Stomach smooth muscle (tissue), 2 donors: Measurements from ENCODE around the gene CCDC85C.

ENCODE experiments used
- H3K27ac ChIP-seq: one replicate; pipeline ENCODE4 v1.7.0; 2013; ENCODE audit warnings: mild to moderate bottlenecking, low read length, inconsistent platforms
- H3K27me3 ChIP-seq, 2 donors: one replicate each; pipeline ENCODE4 v1.7.0; 2013; ENCODE audit warnings: low read length in 2 of 2; ENCODE audit not compliant: insufficient read depth in 2 of 2, control insufficient read depth in 1 of 2
- H3K36me3 ChIP-seq, 2 donors: one replicate each; pipeline ENCODE4 v1.7.0; 2013; ENCODE audit warnings: low read length in 2 of 2; ENCODE audit not compliant: control insufficient read depth in 2 of 2, insufficient read depth in 2 of 2
- H3K4me1 ChIP-seq: one replicate; pipeline ENCODE4 v1.7.0; 2013; ENCODE audit warnings: low read length; ENCODE audit not compliant: control insufficient read depth, insufficient read depth
- H3K4me3 ChIP-seq, 2 donors: one replicate each; pipeline ENCODE4 v1.7.0; 2013; ENCODE audit warnings: low read length in 2 of 2
- H3K9ac ChIP-seq, 2 donors: one replicate each; pipeline ENCODE4 v1.7.0; 2013; ENCODE audit warnings: low read length in 2 of 2, mild to moderate bottlenecking in 1 of 2
- H3K9me3 ChIP-seq, 2 donors: one replicate each; pipeline ENCODE4 v1.7.0; 2013; ENCODE audit warnings: low read length in 2 of 2; ENCODE audit not compliant: control insufficient read depth in 2 of 2
- donor health status: healthy.
- donor health status: Pancreatic carcinoma.

Gene CCDC85C

DNA sequence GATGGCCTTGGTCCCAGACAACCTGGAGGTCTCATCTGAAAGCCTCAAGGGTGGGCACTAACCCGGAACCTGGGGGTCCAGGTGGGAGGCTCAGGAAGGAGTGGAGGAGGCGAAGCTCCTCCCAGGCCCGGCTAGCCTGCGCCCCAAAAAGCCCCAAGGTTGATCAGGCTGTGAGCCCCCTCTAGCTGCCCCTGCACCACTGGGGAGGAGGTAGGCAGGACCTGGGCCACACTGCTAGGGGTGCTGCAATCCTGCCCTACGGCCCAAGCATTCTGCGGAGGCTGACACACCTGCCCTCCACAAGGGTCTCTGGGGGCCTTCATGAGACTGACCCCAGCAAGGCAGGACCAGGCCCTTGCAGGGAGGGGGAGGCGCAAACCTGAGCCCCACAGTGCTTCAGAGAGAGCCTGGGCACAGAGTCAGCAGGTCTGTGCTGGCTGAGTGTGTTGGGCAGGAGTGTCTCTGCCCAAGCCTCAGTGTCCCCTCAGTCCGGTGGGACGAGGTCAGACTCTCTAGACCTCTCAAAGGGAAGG lies 51.9 kb downstream of the CCDC85C start:
- Histone ChIP-seq H3K27ac (peak overlapping the region; percentile 73), H3K4me3 (no peak overlapping the region), H3K27me3 (no peaks in the 10 kb centered on the region), H3K9me3 (no peaks in the 10 kb centered on the region), H3K9ac (peak overlapping the region; percentile 23 to 36), H3K4me1 (peaks cover 78% of the 10 kb centered on the region), H3K36me3 (no peaks in the 10 kb centered on the region)

DNA sequence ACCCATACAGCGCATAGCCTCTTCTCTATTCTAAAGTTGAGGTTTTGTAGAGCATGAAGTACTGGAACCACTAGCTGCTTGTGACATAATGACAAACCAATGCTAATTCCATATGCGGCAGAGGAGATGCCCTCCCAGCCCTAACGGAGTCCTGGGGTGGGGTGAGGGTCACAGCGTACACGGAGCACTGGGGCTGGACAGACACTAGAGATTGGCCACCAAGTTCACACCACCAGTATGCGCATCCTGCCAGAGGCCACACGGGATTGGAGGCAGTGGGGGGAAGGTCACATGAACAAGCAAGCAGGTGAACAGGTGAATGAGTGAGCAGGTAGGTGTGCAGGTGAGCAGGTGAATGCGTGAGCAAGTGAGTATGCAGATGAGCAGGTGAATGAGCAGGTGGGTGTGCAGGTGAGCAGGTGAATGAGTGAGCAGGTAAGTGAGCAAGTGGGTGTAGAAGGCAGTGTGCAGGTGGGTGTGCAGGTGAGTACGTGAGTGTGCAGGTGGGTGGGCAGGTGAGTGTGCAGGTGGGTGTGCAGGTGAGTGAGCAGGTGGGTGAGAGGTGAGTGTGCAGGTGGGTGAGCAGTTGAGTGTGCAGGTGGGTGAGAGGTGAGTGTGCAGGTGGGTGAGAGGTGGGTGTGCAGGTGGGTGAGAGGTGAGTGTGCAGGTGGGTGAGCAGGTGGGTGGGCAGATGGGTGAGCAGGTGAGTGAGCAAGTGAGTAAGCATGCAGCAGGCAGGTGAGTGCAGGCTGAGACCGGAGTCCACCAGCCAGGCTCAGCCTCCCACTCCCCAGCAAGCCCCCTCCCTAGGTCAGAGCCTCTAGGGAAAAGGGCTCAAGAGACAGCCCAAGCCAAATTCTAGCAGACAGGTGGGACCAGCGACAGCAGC lies 52.7 kb downstream of the CCDC85C start:
- Histone ChIP-seq H3K4me1 (peaks cover 85% of the 10 kb centered on the region), H3K9me3 (no peaks in the 10 kb centered on the region)

GRCh38 chr14:99550387-99550992 lies 53.5 kb downstream of the CCDC85C start:
- no peak overlapping the region for H3K27ac ChIP-seq
- no peaks in the 10 kb centered on the region for H3K27me3 ChIP-seq
- no peaks in the 10 kb centered on the region for H3K36me3 ChIP-seq
- H3K9ac ChIP-seq, result no peak overlapping the region
- H3K4me3 ChIP-seq, result no peak overlapping the region
- H3K4me1 ChIP-seq, result peaks cover 91% of the 10 kb centered on the region
- H3K9me3 ChIP-seq, result no peaks in the 10 kb centered on the region

More for the DNA sequence above, 52.7 kb downstream of the CCDC85C start:
- no peak overlapping the region for H3K9ac ChIP-seq
- no peaks in the 10 kb centered on the region for H3K36me3 ChIP-seq
- no peak overlapping the region for H3K27ac ChIP-seq
- H3K27me3 ChIP-seq, result no peaks in the 10 kb centered on the region
- H3K4me3 ChIP-seq, result no peak overlapping the region

DNA sequence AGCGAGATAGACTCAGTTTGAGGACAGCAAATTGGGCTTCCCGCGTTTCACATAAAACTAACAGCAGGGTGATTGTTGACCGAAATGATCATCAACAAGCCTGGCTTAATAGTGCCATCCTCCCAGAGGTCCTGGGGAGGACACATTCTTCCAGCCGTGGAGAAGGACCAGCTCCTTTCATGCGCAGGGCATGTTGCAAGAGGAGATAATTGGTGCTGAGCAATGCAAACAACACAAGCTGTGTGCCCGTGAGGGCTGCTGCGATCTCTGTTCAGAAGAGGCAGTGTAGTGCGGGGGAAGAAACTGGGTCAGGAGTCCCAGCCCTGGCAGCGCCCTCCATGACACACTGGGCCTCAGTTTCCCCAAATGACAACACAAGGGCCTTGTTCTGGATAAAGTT lies 54.3 kb downstream of the CCDC85C start:
- Histone ChIP-seq H3K27me3 (no peaks in the 10 kb centered on the region), H3K4me1 (peaks cover 90% of the 10 kb centered on the region), H3K27ac (peak overlapping the region; percentile 55), H3K36me3 (no peaks in the 10 kb centered on the region), H3K9ac (no peak overlapping the region), H3K4me3 (no peak overlapping the region), H3K9me3 (no peaks in the 10 kb centered on the region)

- Histone ChIP-seq H3K4me1 (peaks cover 84% of the 10 kb centered on the region), H3K27me3 (no peaks in the 10 kb centered on the region), H3K9me3 (no peaks in the 10 kb centered on the region), H3K27ac (peak overlapping the region; percentile 55), H3K4me3 (no peak overlapping the region), H3K9ac (no peak overlapping the region), H3K36me3 (no peaks in the 10 kb centered on the region)
Measured at GRCh38 chr14:99548871-99549515, 55.0 kb downstream of the CCDC85C start.

DNA sequence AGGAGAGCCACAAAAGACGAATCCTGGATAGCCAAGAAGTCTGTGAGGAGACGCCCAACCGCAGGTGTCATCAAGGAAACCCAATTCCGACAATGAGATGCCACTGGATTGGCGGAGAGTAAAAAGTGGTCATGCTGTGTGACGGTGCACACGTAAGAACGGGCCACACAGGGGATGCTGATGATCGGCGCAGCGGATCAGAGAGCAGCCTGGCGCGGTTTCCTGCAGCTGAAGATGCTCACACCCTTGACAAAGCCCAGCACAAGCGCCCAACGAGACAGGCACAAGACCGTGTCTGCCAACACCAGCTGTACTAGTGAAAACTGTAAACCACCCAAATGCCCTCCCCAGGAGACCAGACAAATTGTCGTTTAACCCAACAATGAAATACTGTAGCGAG lies 55.8 kb downstream of the CCDC85C start:
- H3K27me3 ChIP-seq, result no peaks in the 10 kb centered on the region
- no peak overlapping the region for H3K4me3 ChIP-seq
- H3K36me3 ChIP-seq, result no peaks in the 10 kb centered on the region
- H3K4me1 ChIP-seq, result peaks cover 84% of the 10 kb centered on the region
- no peak overlapping the region for H3K9ac ChIP-seq
- peak overlapping the region; percentile 55 for H3K27ac ChIP-seq
- H3K9me3 ChIP-seq, result no peaks in the 10 kb centered on the region

DNA sequence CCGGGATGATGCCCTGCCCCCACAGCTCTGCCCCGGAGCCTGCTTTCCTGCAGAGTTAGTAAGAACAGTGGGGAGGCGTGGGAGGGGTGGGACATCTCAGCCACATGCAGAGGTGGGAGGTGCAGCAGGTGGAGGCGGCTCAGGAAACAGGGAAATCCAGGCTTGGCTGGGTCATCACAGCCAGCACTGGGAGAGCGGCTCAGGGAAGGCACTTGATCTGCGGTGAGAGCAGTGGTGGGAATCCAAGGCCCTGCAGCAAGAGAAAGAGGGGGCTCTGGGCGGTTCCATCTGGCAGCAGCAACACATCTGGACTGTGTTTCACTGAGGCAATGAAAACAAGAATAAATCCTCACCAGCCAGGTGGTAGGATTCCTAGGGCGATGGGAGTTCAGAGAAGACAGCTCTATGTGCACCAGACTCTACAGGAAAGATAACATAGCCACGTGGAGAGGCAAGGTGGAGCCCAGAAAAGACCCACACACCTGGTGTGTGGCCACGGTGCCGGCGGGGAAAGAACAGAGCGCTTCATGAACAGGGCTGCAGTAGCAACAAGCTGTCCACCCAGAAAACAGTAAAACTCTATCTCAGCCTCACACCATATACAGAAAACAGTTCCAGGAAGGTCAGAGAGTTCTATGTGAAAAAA lies 57.6 kb downstream of the CCDC85C start:
- H3K4me1 ChIP-seq, result peaks cover 81% of the 10 kb centered on the region
- no peak overlapping the region for H3K4me3 ChIP-seq

DNA sequence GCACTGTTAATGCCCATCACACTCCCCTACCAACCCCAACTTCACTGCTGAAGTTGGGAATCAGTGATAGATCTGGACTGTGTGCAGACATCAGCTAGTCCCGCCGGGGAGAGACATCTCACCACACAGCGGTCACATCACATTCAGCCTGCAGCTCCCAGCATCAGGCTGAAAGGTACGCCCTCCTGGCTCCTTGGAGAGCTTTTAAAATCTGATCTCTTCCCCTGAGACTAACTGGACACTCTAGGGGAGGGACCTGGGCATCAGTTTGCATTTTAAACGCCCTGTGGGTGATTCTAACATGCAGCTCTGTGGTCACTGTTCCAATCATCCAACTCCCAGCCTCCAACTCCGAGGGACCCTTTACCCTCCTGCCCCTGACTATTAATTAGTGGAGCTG lies 58.4 kb downstream of the CCDC85C start:
- Histone ChIP-seq H3K27ac (no peak overlapping the region), H3K9ac (no peak overlapping the region), H3K4me3 (no peak overlapping the region), H3K4me1 (peaks cover 81% of the 10 kb centered on the region), H3K36me3 (no peaks in the 10 kb centered on the region), H3K27me3 (no peaks in the 10 kb centered on the region), H3K9me3 (no peaks in the 10 kb centered on the region)

More for the DNA sequence above, 57.6 kb downstream of the CCDC85C start:
- Histone ChIP-seq H3K36me3 (no peaks in the 10 kb centered on the region), H3K27ac (no peak overlapping the region), H3K9ac (no peak overlapping the region), H3K27me3 (no peaks in the 10 kb centered on the region), H3K9me3 (no peaks in the 10 kb centered on the region)

DNA sequence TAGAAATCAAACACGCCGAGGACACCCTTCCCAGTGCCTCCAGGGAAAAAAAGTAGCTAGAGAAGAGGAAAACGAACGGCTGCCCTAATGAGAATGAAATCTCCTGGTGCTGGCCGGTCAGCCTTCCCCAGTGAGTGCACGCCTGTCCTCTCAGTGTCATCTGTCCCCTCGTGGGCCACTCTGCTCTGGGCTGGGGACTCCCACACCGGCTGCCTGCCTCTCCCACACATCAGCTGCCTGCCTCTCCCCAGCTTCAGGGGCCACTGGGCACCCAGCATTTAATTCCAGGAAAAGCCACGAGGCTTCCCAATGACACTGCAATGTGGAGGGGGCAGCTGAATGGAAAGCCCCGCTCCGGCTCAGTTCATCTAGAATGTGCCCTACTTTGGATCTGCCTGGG lies 59.0 kb downstream of the CCDC85C start:
- Histone ChIP-seq H3K27ac (peak overlapping the region; percentile 6), H3K9ac (no peak overlapping the region), H3K9me3 (no peaks in the 10 kb centered on the region), H3K4me1 (peaks cover 81% of the 10 kb centered on the region), H3K27me3 (no peaks in the 10 kb centered on the region), H3K4me3 (peak overlapping the region in 1 of 2 donors; percentile 15), H3K36me3 (no peaks in the 10 kb centered on the region)

DNA sequence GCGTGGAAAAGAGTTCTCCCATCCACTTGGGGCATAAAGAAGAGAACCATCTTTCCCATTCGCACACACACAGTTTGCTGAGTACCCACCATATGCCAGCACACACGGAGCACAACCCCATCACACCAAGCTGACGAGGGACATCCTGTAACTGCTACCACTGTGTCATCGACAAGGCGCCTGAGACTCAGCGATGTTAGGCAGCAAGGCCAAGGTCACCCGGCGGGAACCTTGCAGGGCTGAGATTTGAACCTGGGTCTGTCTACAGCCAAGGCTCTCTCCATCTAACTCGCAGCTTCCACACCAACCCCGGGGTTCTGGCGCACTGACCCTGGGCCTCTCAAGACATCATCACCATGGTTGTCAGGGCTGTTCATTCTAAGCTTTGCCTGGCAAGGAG lies 60.0 kb downstream of the CCDC85C start:
- H3K36me3 ChIP-seq, result no peaks in the 10 kb centered on the region
- H3K27me3 ChIP-seq, result no peaks in the 10 kb centered on the region
- H3K9me3 ChIP-seq, result no peaks in the 10 kb centered on the region
- H3K9ac ChIP-seq, result no peak overlapping the region
- peaks cover 73% of the 10 kb centered on the region for H3K4me1 ChIP-seq
- H3K4me3 ChIP-seq, result no peak overlapping the region
- H3K27ac ChIP-seq, result no peak overlapping the region
